Measurements from ENCODE around the gene IGDCC3. TPM values are rescaled to one million over a fixed set of nuclear protein-coding genes. Genes with fewer than 3 reads are reported as not detected.

IGDCC3 gene
- total RNA-seq, 1 donor from 2014 or later, result 0.27 TPM

- no peak for TF ChIP-seq CTCF (IDR thresholded peaks at IDR 0.05)
- H3K4me3 Mint-ChIP-seq (ENCODE audit: unreplicated experiment), result no peak overlapping the region
- H3K27me3 Mint-ChIP-seq (ENCODE audit: low read depth), result peaks cover 1% of the 10 kb centered on the region
- H3K9me3 Mint-ChIP-seq (ENCODE audit: low read depth), result no peaks in the 10 kb centered on the region
- H3K4me1 Mint-ChIP-seq (ENCODE audit: low read depth), result no peaks in the 10 kb centered on the region
- peak; percentile 84 for DNase-seq (ENCODE audit: low spot score)
- no peaks in the 10 kb centered on the region for H3K36me3 Mint-ChIP-seq (ENCODE audit: low read depth)
- no peak overlapping the region for H3K27ac Mint-ChIP-seq (ENCODE audit: unreplicated experiment)
Observed at GRCh38 chr15:65328506-65329287, 49.1 kb downstream of the IGDCC3 start.

- no peak for TF ChIP-seq CTCF (IDR thresholded peaks at IDR 0.05)
- Mint-ChIP-seq H3K36me3 (ENCODE audit: low read depth) (no peaks in the 10 kb centered on the region), H3K9me3 (ENCODE audit: low read depth) (no peaks in the 10 kb centered on the region), H3K4me1 (ENCODE audit: low read depth) (peaks cover 4% of the 10 kb centered on the region), H3K27me3 (ENCODE audit: low read depth) (peaks cover 1% of the 10 kb centered on the region), H3K27ac (ENCODE audit: unreplicated experiment) (no peak overlapping the region), H3K4me3 (ENCODE audit: unreplicated experiment) (no peak overlapping the region)
- DNase-seq (ENCODE audit: low spot score), result no peak
Observed at GRCh38 chr15:65327651-65328393, 50.0 kb downstream of the IGDCC3 start.

GRCh38 chr15:65326818-65327217, 51.0 kb downstream of the IGDCC3 start:
- no peaks in the 10 kb centered on the region for H3K9me3 Mint-ChIP-seq (ENCODE audit: low read depth)
- H3K27me3 Mint-ChIP-seq (ENCODE audit: low read depth), result peaks cover 1% of the 10 kb centered on the region
- TF ChIP-seq CTCF (IDR thresholded peaks at IDR 0.05), result no peak
- no peaks in the 10 kb centered on the region for H3K36me3 Mint-ChIP-seq (ENCODE audit: low read depth)
- DNase-seq (ENCODE audit: low spot score), result no peak
- H3K4me1 Mint-ChIP-seq (ENCODE audit: low read depth), result peaks cover 5% of the 10 kb centered on the region
- no peak overlapping the region for H3K4me3 Mint-ChIP-seq (ENCODE audit: unreplicated experiment)
- no peak overlapping the region for H3K27ac Mint-ChIP-seq (ENCODE audit: unreplicated experiment)

- Mint-ChIP-seq H3K9me3 (ENCODE audit: low read depth) (no peaks in the 10 kb centered on the region), H3K27ac (ENCODE audit: unreplicated experiment) (no peak overlapping the region), H3K27me3 (ENCODE audit: low read depth) (peaks cover 1% of the 10 kb centered on the region), H3K4me1 (ENCODE audit: low read depth) (peaks cover 5% of the 10 kb centered on the region), H3K36me3 (ENCODE audit: low read depth) (no peaks in the 10 kb centered on the region), H3K4me3 (ENCODE audit: unreplicated experiment) (no peak overlapping the region)
- no peak for DNase-seq (ENCODE audit: low spot score)
- TF ChIP-seq CTCF (IDR thresholded peaks at IDR 0.05), result no peak
Observed at GRCh38 chr15:65326117-65326526, 51.7 kb downstream of the IGDCC3 start.

- no peak overlapping the region for H3K4me3 Mint-ChIP-seq (ENCODE audit: unreplicated experiment)
- H3K27ac Mint-ChIP-seq (ENCODE audit: unreplicated experiment), result no peak overlapping the region
- peaks cover 5% of the 10 kb centered on the region for H3K4me1 Mint-ChIP-seq (ENCODE audit: low read depth)
- no peaks in the 10 kb centered on the region for H3K9me3 Mint-ChIP-seq (ENCODE audit: low read depth)
- no peak for TF ChIP-seq CTCF (IDR thresholded peaks at IDR 0.05)
- no peaks in the 10 kb centered on the region for H3K36me3 Mint-ChIP-seq (ENCODE audit: low read depth)
- H3K27me3 Mint-ChIP-seq (ENCODE audit: low read depth), result peaks cover 4% of the 10 kb centered on the region
- DNase-seq (ENCODE audit: low spot score), result no peak
Observed at GRCh38 chr15:65323071-65323511, 54.7 kb downstream of the IGDCC3 start.

All from chondrocyte (in vitro differentiated cells).